HG02642 (cell line): ENCODE data around the gene ZMYM5.
A peak's percentile ranks its signal among the peaks of the same experiment; 100 is the strongest.
"Not testable (repeated sequence)": the region's sequence is repeated elsewhere in the genome, so short reads cannot be mapped to it uniquely, and the experiment has no call there.

ENCODE experiments used
- ATAC-seq: cut with Tn5 transposase; IDR thresholded peaks from one replicate; pipeline ENCODE4 v1.9.1; 2021; ENCODE audit warnings: mild to moderate bottlenecking; ENCODE audit not compliant: unreplicated experiment, poor library complexity

Gene ZMYM5

DNA sequence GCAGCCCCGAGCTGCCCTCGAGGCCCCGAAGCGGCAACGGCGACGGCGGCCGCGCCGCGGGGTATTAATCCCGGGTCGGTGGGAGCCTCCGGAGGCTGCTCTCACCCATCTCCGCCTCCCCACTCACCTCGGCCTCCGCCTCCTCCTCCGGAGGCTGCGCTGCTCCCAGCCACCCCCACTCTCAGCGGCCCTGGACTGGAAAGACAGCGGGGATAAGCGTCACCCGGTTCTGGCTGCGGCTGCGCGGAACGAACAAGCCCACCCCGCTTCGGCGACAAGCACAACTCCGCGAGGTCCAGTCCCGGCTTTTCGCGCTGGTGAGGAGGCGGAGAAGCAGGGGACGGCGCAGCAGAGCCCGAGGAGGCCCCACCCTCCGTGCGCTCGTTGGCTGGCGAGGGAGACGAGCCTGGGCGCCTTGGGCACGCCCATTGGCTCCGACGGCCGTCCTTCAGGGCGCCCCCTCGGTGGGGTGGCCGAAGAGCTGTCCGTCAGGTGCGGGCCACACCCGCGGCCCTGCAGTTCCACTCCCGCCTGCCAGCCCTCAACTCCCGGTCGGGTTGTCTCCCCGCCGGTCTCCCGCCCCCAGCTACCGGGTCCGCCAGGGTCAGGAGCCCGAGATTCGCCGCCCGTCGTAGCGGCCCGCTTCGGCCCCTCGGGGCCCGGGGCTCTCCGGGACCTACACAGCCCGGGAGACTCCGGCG is at the start of gene ZMYM5:
ZMYM5 (minus strand) TSS at position 327 of the 701 bp plus-strand sequence. CDS start 11,469 bp downstream, outside the sequence.
- ATAC-seq: peak; percentile 87

DNA sequence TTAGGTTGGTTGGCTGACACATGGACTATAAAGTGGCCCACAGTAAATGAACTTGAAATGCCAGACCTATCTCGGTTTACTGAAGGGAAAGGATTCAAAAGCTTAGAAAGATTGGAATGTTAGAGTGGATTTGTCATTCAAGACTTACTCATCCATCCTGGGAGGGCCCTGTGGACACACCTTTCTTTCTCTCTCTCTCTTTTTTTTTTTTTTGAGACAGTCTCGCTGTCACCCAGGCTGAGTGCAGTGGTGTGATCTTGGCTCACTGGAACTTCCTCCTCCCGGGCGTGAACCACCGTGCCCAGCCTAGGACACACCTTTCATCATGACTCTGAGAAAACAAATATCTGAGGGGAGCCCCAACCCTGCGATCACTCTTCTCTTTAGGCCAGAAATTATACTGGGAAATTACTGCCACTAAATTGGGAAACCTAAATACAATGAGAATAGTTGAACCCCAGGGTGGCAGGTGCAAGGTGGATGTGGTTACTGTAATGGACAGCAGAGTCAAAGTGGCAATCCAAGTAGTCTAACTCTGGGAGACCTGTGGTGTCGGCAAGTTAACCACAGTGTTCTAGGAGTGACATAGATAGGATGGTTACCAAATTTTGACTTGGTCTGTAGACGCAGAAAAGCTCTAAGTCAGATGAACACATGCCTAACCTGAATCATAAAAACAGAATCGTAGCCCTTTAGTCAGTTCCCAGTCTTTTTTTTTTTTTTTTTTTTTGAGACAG is 47.1 kb upstream of the ZMYM5 start:
- ATAC-seq: no peak

GRCh38 chr13:19908350-19908986 is 45.0 kb upstream of the ZMYM5 start:
- no peak for ATAC-seq

- ATAC-seq: not testable (repeated sequence)
Measured at GRCh38 chr13:19905487-19906195, 42.2 kb upstream of the ZMYM5 start.

GRCh38 chr13:19890030-19890429 is 26.6 kb upstream of the ZMYM5 start:
- no peak for ATAC-seq

GRCh38 chr13:19888799-19889198 is 25.4 kb upstream of the ZMYM5 start:
- no peak for ATAC-seq

DNA sequence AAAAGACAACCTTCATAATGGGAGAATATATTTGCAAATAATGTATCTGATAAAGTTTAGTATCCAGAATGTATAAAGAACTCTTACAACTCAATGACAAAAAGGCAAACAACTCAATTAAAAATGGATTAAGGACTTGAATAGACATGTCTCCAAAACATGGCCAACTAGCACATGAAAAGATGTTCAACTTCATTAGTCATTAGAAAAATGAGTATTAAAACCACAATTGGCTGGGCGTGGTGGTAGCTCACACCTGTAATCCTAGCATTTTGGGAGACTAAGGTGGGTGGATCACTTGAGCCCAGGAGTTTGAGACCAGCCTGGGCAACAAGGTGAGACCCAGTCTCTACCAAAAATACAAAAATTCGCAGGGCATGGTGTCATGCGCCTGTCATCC is 18.8 kb upstream of the ZMYM5 start:
- ATAC-seq: no peak

DNA sequence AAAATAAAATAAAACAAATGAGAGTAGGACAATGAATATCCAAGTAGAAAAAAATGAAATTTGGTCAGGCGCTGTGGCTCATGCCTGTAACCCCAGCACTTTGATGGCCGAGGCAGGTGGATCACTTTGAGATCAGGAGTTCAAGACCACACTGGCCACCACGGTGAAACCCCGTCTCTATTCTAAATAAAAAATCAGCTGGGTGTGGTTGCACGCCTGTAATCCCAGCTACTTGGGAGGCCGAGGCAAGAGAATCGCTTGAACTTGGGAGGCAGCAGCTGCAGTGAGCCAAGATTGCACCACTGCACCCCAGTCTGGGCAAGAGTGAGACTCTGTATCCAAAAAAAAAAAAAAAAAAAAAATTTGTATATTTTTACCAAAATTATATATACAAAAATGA is 18.2 kb upstream of the ZMYM5 start:
- no peak for ATAC-seq

DNA sequence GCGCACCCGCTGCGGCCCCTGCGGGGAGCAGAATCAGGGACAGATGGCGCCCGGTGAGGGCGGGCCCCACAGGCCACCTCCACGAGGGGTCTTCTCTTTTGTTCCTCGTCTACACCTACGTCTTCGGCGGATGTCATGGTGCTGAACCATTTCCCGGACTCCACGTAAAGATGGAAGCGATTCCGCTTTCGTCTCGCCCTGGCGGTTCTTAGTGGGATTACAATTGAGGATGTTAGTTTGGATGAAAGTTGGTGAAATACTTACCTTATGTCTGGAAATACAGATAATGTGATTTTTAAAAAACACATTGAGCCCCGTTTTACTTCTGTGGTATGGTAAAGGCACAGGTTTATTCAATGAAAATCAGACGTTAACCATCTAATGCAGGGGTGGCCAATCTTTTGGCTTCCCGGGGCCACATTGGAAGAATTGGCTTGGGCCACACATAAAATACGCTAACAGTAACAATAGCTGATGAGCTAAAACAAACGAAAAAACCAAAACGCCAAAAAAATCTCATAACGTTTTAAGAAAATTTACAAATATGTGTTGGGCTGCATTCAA is 1.4 kb upstream of the ZMYM5 start:
- ATAC-seq: peak; percentile 4

- peak; percentile 36 for ATAC-seq
Measured at GRCh38 chr13:19864024-19864745, 736 bp upstream of the ZMYM5 start.

GRCh38 chr13:19862481-19863313 is 752 bp downstream of the ZMYM5 start:
- ATAC-seq: peak; percentile 11

GRCh38 chr13:19861762-19862161 is 1.7 kb downstream of the ZMYM5 start:
- ATAC-seq: no peak

DNA sequence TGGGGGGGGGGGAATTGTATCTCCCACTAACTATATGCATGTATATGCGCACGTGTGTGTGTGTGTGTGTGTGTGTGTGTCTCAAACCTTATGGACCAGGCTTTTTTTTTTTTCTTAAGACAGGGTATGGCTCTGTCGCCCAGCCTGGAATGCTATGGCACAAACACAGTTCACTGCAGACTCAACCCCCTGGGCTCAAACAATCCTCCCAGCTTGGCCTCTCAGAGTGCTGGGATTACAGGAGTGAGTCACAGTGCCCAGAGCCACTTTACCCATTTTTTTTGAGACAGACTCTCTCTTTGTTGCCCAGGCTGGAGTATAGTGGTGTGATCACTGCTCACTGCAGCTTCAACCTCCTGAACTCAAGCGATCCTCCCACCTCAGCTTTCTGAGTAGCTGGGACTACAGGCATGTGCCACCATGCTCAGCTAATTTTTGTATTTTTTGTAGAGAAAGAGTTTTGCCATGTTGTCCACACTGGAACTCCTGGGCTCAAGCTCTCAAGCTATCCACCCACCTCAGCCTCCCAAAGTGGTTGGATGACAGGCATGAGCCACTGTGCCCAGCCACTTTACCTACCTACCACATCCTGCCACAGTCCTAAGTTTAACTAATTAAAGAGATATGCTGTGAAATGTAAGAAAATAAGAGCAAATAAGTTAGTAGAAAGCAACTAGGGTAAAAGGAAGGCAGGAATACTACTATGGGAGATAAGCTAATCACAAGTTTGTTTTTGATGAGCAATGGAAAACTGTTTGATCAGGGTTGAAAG is 2.4 kb downstream of the ZMYM5 start:
- no peak for ATAC-seq

- not testable (repeated sequence) for ATAC-seq
Measured at GRCh38 chr13:19857637-19858036, 5.8 kb downstream of the ZMYM5 start.

- ATAC-seq: no peak
Measured at GRCh38 chr13:19852766-19853165, 10.7 kb downstream of the ZMYM5 start.

DNA sequence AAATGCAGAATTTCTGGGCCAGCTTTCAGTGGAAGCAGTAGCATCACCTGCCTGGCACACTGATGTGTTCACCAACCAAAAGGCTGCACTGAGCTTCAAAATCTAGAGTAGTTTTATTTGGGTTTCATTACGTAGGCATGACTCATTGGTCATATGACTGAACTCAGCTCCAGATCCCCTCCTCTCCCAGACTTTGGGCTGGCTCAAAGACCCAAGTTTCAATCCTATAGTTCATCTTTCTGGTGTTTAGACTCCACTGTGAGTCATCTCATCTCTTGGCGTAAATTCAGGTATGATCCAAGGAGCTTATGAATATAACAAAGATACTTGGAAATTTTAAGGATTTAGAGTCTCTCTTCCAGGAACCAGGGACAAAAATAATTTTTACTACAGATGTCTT is 17.7 kb downstream of the ZMYM5 start:
- ATAC-seq: no peak

DNA sequence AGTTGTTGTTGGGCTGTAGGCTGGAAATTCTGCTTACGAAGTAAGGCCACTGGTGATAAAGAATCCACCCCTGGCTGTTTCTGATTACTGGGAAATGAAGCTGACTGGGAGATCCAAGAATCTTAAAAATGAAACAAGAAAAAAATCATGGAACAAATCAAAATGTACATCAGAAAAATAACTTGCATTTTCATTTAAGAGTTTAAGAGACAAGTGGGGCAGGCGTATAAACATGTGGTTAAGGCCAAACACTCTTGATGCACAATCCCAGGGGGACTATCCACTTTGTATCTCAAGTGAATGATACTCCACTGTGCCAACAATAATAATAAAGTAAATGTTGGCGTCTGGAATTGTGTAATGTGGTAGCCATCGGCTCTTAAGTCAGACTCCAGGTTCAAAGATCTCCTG is 24.6 kb downstream of the ZMYM5 start:
- ATAC-seq: no peak

GRCh38 chr13:19836472-19836871 is 27.0 kb downstream of the ZMYM5 start:
- ATAC-seq: no peak
